Measurements from ENCODE around the gene EIF3L.

- no peak for TF ChIP-seq CTCF (conservative IDR thresholded peaks at IDR 0.05; ENCODE audit: low read depth, low read length)
- TF ChIP-seq EZH2 (IDR thresholded peaks at IDR 0.05; ENCODE audit: low read length, unreplicated experiment), result no peak
Measured at GRCh38 chr22:37912171-37912570, 63.0 kb downstream of the EIF3L start.

Measured in PC-3 (cell line).